Neural progenitor cell (in vitro differentiated cells): ENCODE measurements around the gene BCL2L12. TPM values are rescaled to one million over a fixed set of nuclear protein-coding genes. Genes with fewer than 3 reads are reported as not detected.

Experiments
- DNase-seq: peaks from one replicate; pipeline ENCODE4 v3.0.0-alpha.2; 2016; ENCODE audit warnings: low spot score
- H2AFZ ChIP-seq: fragments of 200-600 bp; sonication (generic); replicated peaks from 2 replicates; pipeline ENCODE4 v1.6.1; 2016; ENCODE audit warnings: antibody characterized with exemption
- H3F3A ChIP-seq: fragments of 200-600 bp; sonication (generic); 2 replicates; pipeline ENCODE4 v1.6.1; 2016; ENCODE audit warnings: antibody characterized with exemption, low read depth
- H3K27ac ChIP-seq: fragments of 200-600 bp; sonication (generic); 2 replicates; pipeline ENCODE4 v1.5.1; 2016; ENCODE audit warnings: mild to moderate bottlenecking
- H3K27me3 ChIP-seq: fragments of 200-600 bp; sonication (generic); 2 replicates; pipeline ENCODE4 v1.6.1; 2016; ENCODE audit warnings: mild to moderate bottlenecking, moderate library complexity
- H3K36me3 ChIP-seq: fragments of 200-600 bp; sonication (generic); 2 replicates; pipeline ENCODE4 v1.5.1; 2016
- H3K4me1 ChIP-seq: fragments of 200-600 bp; sonication (generic); 2 replicates; pipeline ENCODE4 v1.6.1; 2016; ENCODE audit warnings: mixed run types
- H3K4me2 ChIP-seq: fragments of 200-600 bp; sonication (generic); 2 replicates; pipeline ENCODE4 v1.6.1; 2016
- H3K4me3 ChIP-seq: fragments of 200-600 bp; sonication (generic); 2 replicates; pipeline ENCODE4 v1.5.1; 2016
- H3K79me2 ChIP-seq: fragments of 200-600 bp; sonication (generic); 2 replicates; pipeline ENCODE4 v1.6.1; 2016; ENCODE audit warnings: low read depth
- H3K9ac ChIP-seq: fragments of 200-600 bp; sonication (generic); 2 replicates; pipeline ENCODE4 v1.6.1; 2016
- H3K9me3 ChIP-seq: fragments of 200-600 bp; sonication (generic); 2 replicates; pipeline ENCODE4 v1.5.1; 2016; ENCODE audit warnings: low read depth
- H4K20me1 ChIP-seq: fragments of 200-600 bp; sonication (generic); 2 replicates; pipeline ENCODE4 v1.6.1; 2016; ENCODE audit warnings: low read depth
- H3K27ac Mint-ChIP-seq: 3 replicates; pipeline ENCODE4 v1.8.0; 2021; ENCODE audit warnings: mixed read lengths
- H3K27me3 Mint-ChIP-seq: 2 replicates; pipeline ENCODE4 v1.8.0; 2022; ENCODE audit warnings: low read depth, mild to moderate bottlenecking, inconsistent platforms, moderate library complexity, mixed read lengths; ENCODE audit not compliant: insufficient read depth
- H3K36me3 Mint-ChIP-seq: 3 replicates; pipeline ENCODE4 v1.8.0; 2021; ENCODE audit warnings: mixed read lengths
- H3K4me1 Mint-ChIP-seq: 3 replicates; pipeline ENCODE4 v1.8.0; 2021; ENCODE audit warnings: mixed read lengths
- H3K4me3 Mint-ChIP-seq: 3 replicates; pipeline ENCODE4 v1.8.0; 2021; ENCODE audit warnings: mild to moderate bottlenecking, moderate library complexity, mixed read lengths
- H3K9me3 Mint-ChIP-seq: 3 replicates; pipeline ENCODE4 v1.8.0; 2020; ENCODE audit warnings: mixed read lengths
- EZH2 ChIP-seq: fragments of 200-600 bp; sonication (generic); IDR thresholded peaks from 2 replicates; pipeline ENCODE4 v1.6.1; 2017; ENCODE audit warnings: antibody characterized with exemption, mild to moderate bottlenecking, moderate library complexity
- EZH2phosphoT487 ChIP-seq: fragments of 200-600 bp; sonication (generic); IDR thresholded peaks from 2 replicates; pipeline ENCODE4 v1.6.1; 2017; ENCODE audit warnings: antibody characterized with exemption
- total RNA-seq: library from RNA; depleted of rRNA; stranded (reverse); fragments of >200 nt; gene quantifications from 2 replicates; pipeline ENCODE4 v1.2.3, GENCODE V29; 2015; ENCODE audit warnings: low replicate concordance
- TF ChIP-seq, protein P1 (sequence below): fragments of 200-600 bp; sonication (generic); IDR thresholded peaks from 2 replicates; pipeline ENCODE4 v1.5.1; 2017; ENCODE audit warnings: antibody characterized with exemption, mild to moderate bottlenecking

BCL2L12 gene
- total RNA-seq, 1 donor from 2014 or later, result 6.1 TPM

DNA sequence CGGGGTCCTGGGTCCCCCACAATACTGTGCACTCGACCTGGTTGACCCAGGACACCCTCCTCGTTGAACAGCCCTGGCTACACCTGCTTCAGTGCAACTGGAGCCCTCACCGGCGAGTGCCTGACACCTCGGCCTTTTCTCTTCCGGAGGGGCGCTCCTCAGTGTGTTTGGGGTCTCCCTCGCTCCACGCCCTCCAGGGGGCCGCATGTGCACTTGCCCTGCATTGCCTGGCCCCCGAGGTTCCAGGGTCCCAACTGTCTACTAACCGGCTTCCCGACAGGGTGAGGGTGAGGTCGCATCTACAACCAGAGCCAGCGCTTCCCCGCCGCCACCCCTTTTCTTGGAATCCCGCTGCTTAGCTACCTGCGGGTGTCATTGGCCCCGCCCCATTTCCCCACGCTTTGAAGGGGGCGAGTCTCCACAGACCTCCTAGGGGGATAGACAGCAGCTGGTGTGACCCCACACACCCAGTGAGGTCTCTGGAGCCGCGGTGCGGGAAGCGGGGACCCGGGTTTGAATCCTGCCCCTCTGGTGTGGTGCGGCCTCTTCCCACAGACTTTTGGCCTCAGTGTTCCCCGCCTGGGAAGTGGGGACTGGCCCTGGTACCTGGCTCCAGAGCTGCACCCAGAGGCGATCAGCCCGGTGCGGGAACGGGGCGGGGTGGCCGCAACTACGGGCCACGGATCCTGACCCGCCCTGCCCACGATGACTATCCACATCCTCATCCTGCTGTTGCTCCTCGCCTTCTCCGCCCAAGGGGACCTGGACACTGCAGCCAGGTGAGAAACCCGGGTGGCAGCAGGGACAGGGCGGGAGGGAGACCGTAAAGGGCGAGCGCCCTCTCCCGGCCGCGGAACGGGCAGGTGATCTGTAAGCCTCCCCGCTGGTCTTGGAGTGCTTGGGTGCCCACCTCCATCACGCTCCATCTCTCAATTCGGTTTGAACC, 23.7 kb downstream of the BCL2L12 start, which contains the start of gene ADM5:
Gene ADM5 (plus strand): TSS at position 462 of the 946 bp plus-strand sequence. CDS start 244 bp downstream, at position 706.
- H2AFZ ChIP-seq, result no peak within 1 kb of the TSS
- Mint-ChIP-seq H3K4me3 (peak within 1 kb of the TSS; percentile 94), H3K4me1 (peaks cover 36% of the 10 kb centered on the region), H3K27ac (peak within 1 kb of the TSS; percentile 94), H3K9me3 (no peaks in the 10 kb centered on the region), H3K27me3 (peaks cover 12% of the 10 kb centered on the region), H3K36me3 (peaks cover 16% of the 10 kb centered on the region)
- H3K4me2 ChIP-seq, result peak within 1 kb of the TSS; percentile 90
- peak within 1 kb of the TSS; percentile 45 for H3K9ac ChIP-seq
- peaks cover 53% of the 10 kb centered on the region for H4K20me1 ChIP-seq
- H3K27me3 ChIP-seq, result no peaks in the 10 kb centered on the region
- H3K36me3 ChIP-seq, result peaks cover 3% of the 10 kb centered on the region
- peaks cover 14% of the 10 kb centered on the region for H3K4me1 ChIP-seq
- no peak for TF ChIP-seq EZH2
- no peak for TF ChIP-seq EZH2phosphoT487
- TF ChIP-seq, protein P1, sequence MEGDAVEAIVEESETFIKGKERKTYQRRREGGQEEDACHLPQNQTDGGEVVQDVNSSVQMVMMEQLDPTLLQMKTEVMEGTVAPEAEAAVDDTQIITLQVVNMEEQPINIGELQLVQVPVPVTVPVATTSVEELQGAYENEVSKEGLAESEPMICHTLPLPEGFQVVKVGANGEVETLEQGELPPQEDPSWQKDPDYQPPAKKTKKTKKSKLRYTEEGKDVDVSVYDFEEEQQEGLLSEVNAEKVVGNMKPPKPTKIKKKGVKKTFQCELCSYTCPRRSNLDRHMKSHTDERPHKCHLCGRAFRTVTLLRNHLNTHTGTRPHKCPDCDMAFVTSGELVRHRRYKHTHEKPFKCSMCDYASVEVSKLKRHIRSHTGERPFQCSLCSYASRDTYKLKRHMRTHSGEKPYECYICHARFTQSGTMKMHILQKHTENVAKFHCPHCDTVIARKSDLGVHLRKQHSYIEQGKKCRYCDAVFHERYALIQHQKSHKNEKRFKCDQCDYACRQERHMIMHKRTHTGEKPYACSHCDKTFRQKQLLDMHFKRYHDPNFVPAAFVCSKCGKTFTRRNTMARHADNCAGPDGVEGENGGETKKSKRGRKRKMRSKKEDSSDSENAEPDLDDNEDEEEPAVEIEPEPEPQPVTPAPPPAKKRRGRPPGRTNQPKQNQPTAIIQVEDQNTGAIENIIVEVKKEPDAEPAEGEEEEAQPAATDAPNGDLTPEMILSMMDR, result peak; percentile 58
- H3K27ac ChIP-seq, result peak within 1 kb of the TSS; percentile 86
- peak within 1 kb of the TSS; percentile 85 for H3K4me3 ChIP-seq
- peak; percentile 56 for DNase-seq
- peaks cover 58% of the 10 kb centered on the region for H3F3A ChIP-seq
- peaks cover 47% of the 10 kb centered on the region for H3K79me2 ChIP-seq
- H3K9me3 ChIP-seq, result no peaks in the 10 kb centered on the region

GRCh38 chr19:49690079-49690655, 24.4 kb downstream of the BCL2L12 start:
- Mint-ChIP-seq H3K4me1 (peaks cover 36% of the 10 kb centered on the region), H3K9me3 (no peaks in the 10 kb centered on the region), H3K27ac (peak overlapping the region; percentile 94), H3K36me3 (peaks cover 16% of the 10 kb centered on the region), H3K4me3 (peak overlapping the region; percentile 94), H3K27me3 (peaks cover 12% of the 10 kb centered on the region)
- peak; percentile 31 for DNase-seq
- H2AFZ ChIP-seq, result no peak overlapping the region
- H3K9me3 ChIP-seq, result no peaks in the 10 kb centered on the region
- H4K20me1 ChIP-seq, result peaks cover 45% of the 10 kb centered on the region
- H3K79me2 ChIP-seq, result peaks cover 47% of the 10 kb centered on the region
- peak overlapping the region; percentile 90 for H3K4me2 ChIP-seq
- peak overlapping the region; percentile 86 for H3K27ac ChIP-seq
- peaks cover 14% of the 10 kb centered on the region for H3K4me1 ChIP-seq
- peak overlapping the region; percentile 45 for H3K9ac ChIP-seq
- peak overlapping the region; percentile 85 for H3K4me3 ChIP-seq
- H3K27me3 ChIP-seq, result no peaks in the 10 kb centered on the region
- H3K36me3 ChIP-seq, result peaks cover 3% of the 10 kb centered on the region
- TF ChIP-seq, protein P1, result no peak
- no peak for TF ChIP-seq EZH2
- no peak for TF ChIP-seq EZH2phosphoT487
- peaks cover 53% of the 10 kb centered on the region for H3F3A ChIP-seq

GRCh38 chr19:49690656-49691242, 25.0 kb downstream of the BCL2L12 start, which contains the start of gene CPT1C:
TSS of gene CPT1C (plus strand) at chr19:49691116. CDS start at chr19:49692253, 1,137 bp downstream.
- Histone ChIP-seq H4K20me1 (peaks cover 39% of the 10 kb centered on the region), H3K9ac (peak within 1 kb of the TSS; percentile 45), H3K4me3 (peak within 1 kb of the TSS; percentile 85), H2AFZ (no peak within 1 kb of the TSS), H3K27ac (peak within 1 kb of the TSS; percentile 86), H3K4me2 (peak within 1 kb of the TSS; percentile 90), H3K79me2 (peaks cover 47% of the 10 kb centered on the region), H3K4me1 (peaks cover 14% of the 10 kb centered on the region), H3K9me3 (no peaks in the 10 kb centered on the region), H3F3A (peaks cover 52% of the 10 kb centered on the region), H3K36me3 (peaks cover 3% of the 10 kb centered on the region), H3K27me3 (no peaks in the 10 kb centered on the region)
- Mint-ChIP-seq H3K4me3 (peak within 1 kb of the TSS; percentile 94), H3K27ac (peak within 1 kb of the TSS; percentile 94), H3K27me3 (peaks cover 8% of the 10 kb centered on the region), H3K9me3 (no peaks in the 10 kb centered on the region), H3K4me1 (peaks cover 36% of the 10 kb centered on the region), H3K36me3 (peaks cover 11% of the 10 kb centered on the region)
- TF ChIP-seq EZH2phosphoT487, result no peak
- DNase-seq, result peak; percentile 95
